22Rv1 (cell line): ENCODE data around the gene TMEM184A.
"Not testable (repeated sequence)": the region's sequence is repeated elsewhere in the genome, so short reads cannot be mapped to it uniquely, and the experiment has no call there.

Experiments used
- H3K27ac ChIP-seq: fragments of 450-650 bp; 2 replicates; pipeline ENCODE4 v1.5.1; 2017
- CTCF ChIP-seq: fragments of 450-650 bp; IDR thresholded peaks from 2 replicates; pipeline ENCODE4 v1.5.1; 2017; ENCODE audit warnings: mild to moderate bottlenecking
- ZFX ChIP-seq: fragments of 450-650 bp; IDR thresholded peaks from 2 replicates; pipeline ENCODE4 v1.6.1; 2017; ENCODE audit warnings: antibody characterized with exemption, borderline replicate concordance

TMEM184A gene

GRCh38 chr7:1520539-1521234, 35.3 kb downstream of the TMEM184A start:
- H3K27ac ChIP-seq, result no peak overlapping the region
- TF ChIP-seq CTCF (no peak), ZFX (no peak)

GRCh38 chr7:1519322-1519922, 36.6 kb downstream of the TMEM184A start:
- not testable (repeated sequence) for H3K27ac ChIP-seq

- TF ChIP-seq ZFX, result no peak
- no peak for TF ChIP-seq CTCF
- peak overlapping the region; percentile 52 for H3K27ac ChIP-seq
Measured at GRCh38 chr7:1516586-1517251, 39.3 kb downstream of the TMEM184A start.

GRCh38 chr7:1515509-1515967, 40.5 kb downstream of the TMEM184A start:
- not testable (repeated sequence) for H3K27ac ChIP-seq

GRCh38 chr7:1514995-1515401, 41.0 kb downstream of the TMEM184A start:
- TF ChIP-seq ZFX (no peak), CTCF (no peak)
- no peak overlapping the region for H3K27ac ChIP-seq

- TF ChIP-seq CTCF (no peak), ZFX (no peak)
- no peak overlapping the region for H3K27ac ChIP-seq
Measured at GRCh38 chr7:1514407-1514806, 41.6 kb downstream of the TMEM184A start.

- TF ChIP-seq CTCF (no peak), ZFX (no peak)
- no peak overlapping the region for H3K27ac ChIP-seq
Measured at GRCh38 chr7:1513657-1514095, 42.3 kb downstream of the TMEM184A start.
